GM19452 (cell line): ENCODE measurements around the gene RAC2.
"Not testable (repeated sequence)": the region's sequence is repeated elsewhere in the genome, so short reads cannot be mapped to it uniquely, and the experiment has no call there.

Source experiments
- ATAC-seq: cut with Tn5 transposase; IDR thresholded peaks from one replicate; pipeline ENCODE4 v1.9.1; 2021; ENCODE audit not compliant: unreplicated experiment

The RAC2 gene

DNA sequence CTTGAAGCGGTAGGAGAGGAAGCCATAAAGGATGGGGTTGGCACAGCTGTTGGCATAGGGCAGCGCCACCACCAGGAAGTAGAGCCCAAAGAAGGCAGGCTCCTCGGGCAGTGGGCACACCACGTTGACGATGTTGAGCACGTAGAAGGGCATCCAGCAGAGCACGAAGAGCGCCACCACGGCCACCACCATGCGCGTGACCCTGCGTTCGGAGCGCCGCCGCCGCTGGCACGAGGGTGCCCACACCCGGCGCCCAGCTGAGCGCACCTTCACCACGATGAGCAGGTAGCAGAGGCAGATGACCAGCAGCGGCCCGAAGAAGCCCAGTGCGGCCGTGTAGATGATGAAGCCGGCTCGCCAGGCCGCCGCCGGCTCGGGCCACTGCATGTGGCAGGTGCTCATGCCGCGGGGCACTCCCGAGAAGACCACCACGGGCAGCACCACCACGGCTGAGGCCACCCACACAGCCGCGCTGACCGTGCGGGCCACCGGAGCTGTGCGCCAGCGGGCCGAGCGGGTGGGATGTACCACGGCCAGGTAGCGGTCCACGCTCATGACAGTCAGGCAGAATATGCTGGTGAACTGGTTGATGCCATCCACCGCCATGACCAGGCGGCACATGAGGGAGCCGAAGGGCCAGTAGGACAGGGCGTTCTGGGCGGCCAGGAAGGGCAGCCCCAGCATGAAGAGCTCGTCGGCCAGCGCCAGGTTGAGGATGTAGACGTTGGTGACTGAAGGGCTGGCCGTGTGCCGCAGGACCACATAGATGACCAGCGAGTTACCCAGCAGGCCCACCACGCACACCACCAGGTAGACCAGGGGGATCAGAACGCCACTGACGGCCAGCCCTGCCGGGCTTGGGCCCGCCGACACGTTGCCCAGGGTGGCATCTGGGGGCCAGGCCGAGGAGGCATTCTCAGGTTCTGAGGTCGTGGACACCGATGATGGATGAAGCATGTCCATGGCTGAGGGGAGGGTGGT, 36.9 kb downstream of the RAC2 start:
- no peak for ATAC-seq

DNA sequence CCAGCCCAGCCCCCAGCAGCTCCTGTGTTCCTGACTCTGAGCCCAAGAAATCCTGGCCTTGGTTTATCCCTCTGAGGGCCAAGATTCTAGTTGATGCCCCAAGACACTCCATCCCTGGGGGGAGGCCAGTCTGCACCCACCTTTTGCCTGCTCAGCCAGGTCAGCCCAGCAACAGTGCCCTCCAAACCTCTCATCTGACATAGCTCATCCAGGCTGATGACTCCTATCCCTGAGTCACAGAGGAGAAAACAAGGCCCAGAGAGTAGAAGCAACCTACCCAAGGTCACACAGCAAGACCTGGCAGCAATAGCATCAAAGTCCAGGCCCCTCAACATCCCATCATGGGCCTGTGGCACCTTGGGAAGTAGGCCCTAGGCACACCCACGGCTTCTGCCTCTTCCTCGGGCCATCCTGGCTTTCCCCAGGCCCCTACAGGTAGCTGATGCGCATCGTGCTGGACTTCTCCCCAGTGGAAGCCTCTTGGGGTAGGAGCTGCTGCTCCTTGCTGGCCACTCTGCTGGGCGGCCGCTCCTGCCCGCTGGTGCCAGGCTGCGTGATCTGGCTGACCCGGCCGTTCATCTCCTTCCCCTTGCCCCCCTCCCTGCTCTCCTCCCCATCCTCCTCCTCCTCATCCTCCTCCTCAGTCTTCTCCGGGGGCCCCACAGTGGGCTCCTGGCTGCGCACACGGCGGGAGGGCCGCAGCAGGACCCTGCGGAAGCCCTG, 37.8 kb downstream of the RAC2 start:
- no peak for ATAC-seq

DNA sequence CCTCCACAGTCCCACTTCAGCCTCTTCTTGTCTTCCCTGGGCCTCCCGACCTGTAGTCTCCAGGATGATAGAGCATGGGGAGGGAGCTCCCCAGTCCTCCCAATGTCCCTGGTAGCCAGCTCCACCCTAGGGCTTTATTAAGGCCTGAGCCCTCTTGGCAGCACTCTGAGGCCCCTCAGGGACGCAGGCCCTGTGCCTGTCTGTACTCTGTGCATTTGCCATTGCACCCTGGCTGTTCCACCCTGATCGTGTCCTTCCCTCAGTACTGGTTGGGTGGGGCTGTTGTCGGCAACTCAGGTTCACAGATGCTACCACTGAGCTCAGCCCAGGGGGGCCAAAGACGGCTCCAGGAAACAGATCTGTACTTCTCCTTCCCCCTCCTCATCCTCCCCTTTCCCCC, 39.0 kb downstream of the RAC2 start:
- no peak for ATAC-seq

DNA sequence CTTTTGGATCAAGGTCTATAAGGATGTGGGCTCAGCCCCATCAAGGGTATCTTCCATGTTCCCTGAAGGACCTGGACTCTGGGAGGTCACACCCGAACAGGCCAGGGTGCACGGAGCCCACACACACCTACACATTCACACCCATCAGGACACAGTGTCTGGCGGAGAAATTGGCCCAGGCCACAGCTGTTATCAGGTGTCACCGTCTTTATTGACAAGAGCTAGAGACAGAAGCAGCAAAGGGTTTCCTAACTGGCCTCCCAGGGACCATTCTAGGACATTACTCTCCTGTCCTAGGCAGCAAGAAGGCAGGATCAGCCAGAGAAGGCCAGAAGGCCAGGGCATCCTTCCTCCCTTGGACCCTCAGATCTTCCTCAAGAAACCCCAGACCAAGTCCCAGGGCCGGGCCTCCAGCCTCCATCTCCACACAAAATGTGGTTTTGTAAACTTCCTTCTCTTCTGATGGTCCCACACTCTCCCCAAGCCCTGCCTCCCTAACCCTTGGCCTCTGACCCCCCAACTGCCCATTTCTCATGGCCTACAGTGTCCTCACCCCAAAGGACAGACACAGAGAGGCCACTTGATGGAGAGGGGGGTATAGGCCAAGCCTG, 39.9 kb downstream of the RAC2 start:
- no peak for ATAC-seq

DNA sequence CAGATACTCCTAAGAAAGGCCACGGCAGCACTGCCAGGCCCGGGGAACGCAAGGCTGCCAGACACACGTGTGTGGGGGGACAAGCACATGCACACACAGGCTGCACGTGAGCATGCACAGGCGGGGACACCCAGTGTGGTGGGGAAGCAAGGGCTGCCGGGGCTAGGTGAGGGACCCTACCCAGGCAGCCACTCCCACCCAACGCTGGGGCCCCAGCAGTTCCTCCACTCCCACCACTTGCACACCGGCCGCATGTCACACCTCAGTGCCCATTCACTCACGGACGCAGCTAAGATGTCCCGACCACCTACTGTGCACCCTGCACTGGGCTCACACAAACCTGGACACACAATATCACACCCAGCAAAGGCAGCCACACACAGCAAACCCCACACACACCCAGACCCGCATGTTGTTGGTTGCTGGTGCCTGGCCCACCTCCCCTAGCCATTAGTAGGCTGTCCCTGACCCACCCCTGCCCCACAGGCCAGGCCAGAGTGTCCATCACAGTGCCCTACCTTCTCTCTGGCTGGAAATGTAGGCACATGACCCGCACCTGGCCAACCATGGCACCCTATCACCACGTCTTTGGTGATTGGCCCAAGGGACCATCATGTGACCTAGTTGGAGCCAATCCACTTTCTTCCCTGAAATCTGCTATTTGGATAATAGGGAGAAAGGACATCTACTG, 40.6 kb downstream of the RAC2 start:
- no peak for ATAC-seq

DNA sequence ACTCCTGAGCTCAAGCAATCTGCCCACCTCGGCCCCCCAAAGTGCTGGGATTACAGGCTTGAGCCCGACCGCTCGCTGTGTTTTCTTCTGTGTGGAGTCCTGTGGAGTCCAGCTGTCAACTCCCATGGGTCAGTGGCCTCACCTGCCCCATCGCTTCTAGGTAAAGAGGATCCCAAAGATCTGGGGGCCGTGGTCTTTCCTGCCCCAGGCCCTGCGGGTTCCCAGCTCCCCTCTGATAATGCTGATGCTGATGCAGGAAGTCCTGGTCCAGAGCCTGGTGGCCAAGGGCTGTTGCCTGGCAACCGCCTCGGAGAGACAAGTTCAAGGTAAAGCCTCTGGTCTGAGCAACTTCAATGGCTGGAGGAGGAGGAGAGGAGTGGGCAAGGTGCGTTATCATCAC, 41.4 kb downstream of the RAC2 start:
- no peak for ATAC-seq

DNA sequence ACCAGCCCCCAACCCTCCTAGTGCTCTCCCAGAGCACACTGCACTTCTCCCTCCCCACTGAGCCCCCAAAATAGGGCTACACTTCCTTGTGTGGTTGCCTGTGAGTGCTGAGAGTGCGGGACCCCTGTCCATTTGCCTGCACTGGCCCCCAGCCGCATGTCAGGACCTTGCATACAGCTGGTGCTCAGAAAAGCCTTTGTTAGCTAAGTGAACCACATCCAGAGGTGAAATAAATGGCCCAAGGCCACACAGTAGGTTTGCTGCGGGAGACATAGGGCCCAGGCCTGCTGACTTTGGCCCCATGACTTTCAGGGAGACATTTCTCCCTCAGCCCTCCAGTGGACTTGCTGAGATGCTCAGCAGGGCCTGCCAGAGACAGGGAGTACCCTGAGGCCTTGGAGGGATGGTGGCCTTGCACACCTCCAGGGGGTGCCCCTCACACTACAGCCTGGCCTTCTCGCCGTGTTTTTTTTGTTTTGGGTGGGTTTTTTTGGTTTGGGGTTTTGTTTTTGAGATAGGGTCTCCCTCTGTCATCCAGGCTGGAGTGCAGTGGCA, 42.0 kb downstream of the RAC2 start:
- ATAC-seq, result no peak

DNA sequence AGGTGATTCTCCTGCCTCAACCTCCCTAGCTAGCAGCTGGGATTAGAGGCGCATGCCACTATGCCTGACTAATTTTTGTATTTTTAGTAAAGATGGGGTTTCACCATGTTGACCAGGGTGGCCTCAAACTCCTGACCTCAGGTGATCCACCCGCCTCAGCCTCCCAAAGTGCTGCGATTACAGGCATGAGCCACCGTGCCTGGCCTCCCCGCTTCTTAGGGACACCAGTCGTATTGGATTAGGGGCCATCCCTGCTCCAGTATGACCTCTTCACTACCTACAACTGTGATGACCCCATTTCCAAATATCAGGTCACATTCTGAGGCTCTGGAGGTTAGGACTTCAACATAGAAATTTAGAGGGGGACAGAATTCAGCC, 42.6 kb downstream of the RAC2 start:
- not testable (repeated sequence) for ATAC-seq

DNA sequence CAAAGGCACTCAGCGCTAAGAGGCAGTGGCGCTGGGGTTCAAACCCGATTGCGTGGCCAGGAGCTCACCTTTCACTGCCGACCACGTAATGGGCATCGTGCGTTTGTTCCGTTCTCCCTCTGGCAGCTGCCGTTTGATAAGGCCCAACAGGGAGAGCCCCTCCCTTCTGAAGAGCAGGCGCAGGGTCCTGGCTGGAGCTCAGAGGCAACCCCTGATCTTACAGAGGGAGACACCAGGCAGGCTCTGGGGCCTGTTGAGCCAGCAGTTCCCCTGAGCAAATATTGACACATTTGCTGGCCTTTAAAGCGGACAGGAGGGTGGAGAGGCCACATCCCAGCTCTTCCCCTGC, 44.3 kb downstream of the RAC2 start:
- no peak for ATAC-seq

DNA sequence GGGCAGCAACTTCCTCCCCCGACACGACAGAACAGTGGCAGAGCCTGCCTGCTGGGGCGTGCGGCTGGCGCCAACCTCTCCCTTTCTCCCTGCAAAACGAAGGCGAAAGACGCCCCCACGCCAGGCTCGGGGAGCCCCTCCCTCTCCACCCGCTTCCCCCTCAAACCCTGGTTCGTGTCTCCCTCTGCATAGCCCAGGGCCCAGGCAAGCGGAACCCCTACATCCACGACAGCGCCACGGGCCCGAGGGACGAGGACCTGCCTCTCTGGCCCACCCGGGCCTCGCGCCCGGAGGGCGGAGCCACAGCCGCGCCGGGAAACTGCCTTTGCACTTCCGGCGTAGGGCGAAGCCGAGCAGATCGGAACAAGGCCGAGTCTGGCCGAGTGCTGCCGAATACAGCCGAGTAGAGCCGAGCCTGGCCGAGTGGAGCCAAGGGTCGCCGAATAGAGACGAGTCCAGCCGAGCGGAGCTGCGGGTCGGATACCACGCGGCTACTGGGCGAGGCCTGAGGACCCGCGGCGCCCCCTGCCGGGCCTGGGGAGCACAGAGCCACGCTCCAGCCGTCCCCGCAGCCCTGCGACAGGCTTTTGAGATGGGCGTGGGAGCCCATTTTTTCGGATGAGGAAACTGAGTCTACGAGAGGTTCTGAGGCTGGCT, 44.8 kb downstream of the RAC2 start:
- peak; percentile 92 for ATAC-seq

DNA sequence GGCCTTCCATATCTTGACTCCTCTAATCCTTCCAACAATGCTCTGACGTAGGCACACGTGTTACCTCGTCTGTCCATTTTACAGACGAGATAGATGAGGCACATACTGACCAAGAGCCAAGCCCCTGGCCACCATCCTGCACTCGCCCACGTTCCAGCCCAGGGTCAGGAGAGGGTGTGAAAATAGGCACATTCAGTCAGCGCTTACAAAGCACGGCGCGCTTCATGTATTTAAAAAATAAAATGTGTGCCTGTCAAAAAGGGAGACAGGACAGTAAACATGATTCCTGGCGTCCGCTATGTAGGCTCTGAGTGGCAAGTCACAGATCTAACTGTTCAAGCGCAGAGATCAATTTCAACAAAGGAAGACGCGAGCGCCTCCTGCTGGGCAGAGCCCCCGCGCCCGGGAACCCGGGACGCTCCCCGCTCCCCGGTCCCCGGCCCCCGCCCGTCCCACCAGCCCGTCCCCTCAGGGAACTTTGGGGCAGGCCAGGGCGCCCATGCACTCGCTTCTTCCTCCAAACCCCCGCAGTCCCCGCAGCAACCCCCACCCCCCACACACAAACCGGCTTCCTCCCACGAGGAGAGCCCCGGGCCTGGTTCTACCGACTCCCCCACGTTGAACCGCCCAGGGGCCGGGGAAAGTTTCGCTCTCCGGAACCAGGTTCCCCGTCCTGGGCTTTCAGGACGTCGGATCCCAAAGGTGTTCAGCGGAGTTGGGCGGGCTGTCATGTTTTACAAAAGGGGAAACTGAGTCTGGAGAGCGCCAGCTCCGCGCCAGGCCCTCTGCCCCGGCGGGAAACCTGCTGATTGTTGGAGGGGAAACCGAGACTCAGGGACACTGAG, 45.6 kb downstream of the RAC2 start:
- ATAC-seq, result no peak

DNA sequence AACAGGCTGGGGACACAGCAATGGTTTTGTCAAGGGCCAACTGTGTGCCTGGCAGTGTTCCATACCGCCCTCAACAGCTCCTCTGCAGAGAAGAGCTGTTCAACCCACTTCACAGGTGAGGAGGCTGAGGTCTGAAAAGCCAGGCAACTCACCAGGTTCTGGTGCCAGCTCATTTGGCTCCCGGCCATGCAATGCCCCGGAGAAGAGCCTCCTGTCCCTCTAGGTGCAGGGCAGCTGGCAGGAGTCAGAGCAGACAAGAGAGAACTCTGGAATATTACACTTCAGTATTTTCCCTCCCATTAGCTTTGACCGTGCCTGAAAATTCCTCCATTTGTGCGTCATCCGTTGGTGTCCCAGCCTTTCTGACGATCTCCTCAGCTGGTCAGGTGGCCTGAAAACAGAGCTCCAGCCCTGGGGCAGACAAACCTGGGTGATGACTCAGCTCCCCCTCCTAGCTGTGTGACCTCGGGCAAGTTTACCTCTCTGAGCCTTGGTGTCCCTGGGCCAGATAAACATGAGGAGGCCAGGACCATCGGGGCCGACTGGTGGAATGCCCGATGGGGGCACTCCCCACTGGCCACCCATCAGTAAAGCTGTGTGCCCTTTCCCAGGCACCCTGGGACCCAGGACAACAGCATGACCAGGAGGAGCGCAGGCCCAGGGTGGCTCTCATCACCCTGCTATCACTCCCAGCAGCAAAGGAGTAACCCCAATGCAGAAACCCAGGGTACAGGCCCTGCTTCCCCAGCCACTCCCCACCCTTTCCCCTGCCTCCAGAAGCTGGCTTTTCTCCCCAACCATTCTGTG, 46.4 kb downstream of the RAC2 start:
- no peak for ATAC-seq

DNA sequence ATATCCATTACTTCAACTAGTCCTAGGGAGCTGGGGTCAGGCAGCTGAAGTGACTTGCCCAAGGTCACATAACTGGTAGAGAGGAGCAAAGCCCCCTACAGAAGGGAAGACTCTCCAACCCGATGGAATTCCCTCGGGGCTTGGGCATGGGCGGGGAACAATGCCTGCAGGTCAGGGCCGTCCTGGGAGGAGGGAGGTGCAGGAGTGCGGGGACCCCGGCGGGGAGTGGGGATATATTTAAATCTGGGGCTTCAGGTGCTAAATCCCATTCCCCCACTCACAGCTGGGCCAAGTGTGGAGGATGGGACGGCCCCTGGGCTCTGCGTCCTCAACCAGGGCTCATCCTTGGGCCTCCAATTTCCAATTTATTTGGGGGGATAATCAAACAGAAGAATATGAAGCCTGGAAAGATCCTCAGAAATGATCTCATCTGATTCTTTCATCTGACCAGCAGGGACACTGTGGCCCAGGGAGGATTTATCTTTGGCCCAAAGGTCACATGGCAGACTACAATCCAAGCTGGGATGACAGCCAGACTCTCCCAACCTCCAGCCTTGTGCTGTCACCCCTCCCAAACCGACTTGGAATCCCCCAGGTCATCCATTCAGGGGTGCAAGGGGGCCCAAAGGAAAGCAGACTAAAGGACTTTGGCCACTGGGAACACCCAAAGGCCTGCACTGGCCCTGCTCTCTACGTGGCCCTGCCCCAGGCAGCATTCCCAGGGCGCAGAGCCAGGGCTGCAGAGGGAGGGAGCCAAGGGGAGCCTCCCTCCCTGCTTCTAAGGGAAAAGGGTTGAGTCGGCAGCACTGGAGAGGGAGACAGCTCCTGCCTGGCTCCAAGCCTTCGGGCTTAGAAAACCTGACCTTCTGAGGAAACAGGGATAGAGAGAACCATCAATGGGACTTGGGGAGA, 47.3 kb downstream of the RAC2 start:
- ATAC-seq, result no peak

DNA sequence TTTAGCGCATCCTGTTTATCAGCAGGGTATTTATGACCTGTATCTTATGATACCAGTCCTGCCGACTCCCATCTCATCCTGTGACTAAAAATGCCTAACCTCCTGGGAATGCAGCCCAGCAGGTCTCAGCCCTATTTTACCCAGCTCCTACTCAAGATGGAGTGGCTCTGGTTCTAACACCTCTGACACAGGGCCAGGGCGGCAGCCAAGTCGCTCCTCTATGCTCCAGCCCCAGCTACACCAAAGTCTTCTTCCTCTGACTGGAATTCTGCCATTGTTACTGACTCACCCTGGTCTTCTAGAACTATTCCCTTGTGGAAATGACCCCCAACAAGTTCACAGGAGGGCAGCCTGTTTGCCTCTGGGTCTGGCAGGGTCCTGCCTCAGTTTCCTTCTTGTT, 48.1 kb downstream of the RAC2 start:
- no peak for ATAC-seq

DNA sequence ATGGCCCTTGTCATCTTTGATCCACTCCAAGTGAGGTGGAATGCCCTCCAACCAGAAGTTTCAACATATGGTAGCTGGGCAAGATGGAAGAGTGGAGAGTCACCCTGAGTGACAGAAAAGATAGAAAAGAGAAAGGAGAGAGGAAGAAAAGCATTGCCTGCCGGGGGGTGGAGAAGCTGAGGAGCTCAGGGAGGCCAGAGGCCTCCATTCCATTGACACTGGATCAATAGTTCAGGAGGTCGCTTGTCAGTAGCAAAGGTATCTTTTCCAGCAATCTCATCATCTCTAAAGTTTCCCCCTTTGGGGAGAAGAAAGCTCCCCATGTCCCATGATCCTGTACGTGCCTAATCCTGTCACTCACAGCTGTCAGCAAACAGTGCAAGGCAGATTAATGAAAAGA, 49.3 kb downstream of the RAC2 start:
- ATAC-seq, result no peak

DNA sequence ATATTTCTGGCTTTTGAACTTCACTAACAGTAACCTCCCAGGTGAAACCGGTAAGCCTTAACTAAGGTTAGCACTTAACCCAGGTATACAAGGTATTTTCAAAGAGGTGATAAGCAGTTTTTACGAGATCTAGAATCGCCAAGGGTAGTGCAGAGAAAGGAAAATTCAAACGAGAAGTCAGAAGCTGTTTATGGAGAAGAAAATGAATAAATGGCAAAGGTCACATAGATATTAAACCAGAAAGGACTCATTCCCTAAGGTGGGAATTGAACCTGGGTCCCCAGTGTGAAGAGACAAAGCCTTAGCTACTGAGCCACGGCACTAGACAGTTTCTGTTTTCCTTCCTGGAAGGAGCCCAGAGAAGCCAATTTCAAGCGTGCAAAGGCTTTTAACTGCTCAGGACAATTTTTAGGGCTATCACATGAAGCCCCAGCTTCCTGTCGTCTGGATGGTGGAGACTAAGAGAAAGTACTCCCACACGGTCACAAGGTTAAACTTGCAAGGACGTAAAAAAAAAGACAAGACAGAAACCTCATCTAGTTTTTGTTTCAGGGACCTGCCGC, 50.4 kb downstream of the RAC2 start:
- no peak for ATAC-seq

DNA sequence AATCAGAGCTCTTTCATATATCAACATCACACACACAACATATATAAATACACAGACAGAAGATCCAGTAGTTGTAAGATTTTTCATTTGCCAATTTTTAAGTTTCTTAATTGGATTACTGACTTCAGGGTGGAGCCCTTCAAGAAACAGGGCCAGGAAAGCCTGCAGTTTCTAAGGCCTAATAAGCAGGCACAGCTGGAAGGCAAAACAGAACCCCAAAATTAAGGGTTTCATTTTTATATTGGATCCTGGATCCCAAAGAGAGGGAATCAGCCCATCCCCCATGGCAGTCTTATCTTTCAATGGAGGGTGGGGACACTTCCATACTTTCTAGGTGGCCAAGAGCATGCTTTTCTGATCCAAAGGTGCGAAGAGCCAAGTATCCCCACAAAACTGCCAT, 51.3 kb downstream of the RAC2 start:
- no peak for ATAC-seq
